Lung (tissue), 12 donors: Measurements from ENCODE around the gene ATP11A. TPM values are rescaled to one million over a fixed set of nuclear protein-coding genes. Genes with fewer than 3 reads are reported as not detected.
"Not testable (repeated sequence)": the region's sequence is repeated elsewhere in the genome, so short reads cannot be mapped to it uniquely, and the experiment has no call there.

ENCODE experiments used
- ATAC-seq: fragments of 200-7000 bp; cut with Tn5 transposase; one replicate; pipeline ENCODE4 v1.9.1; 2020; ENCODE audit warnings: moderate number of reproducible peaks; ENCODE audit not compliant: insufficient read depth, low FRiP score
- DNase-seq, 3 donors: peaks; one replicate each; pipeline ENCODE4 v3.0.0-alpha.2; 2013 to 2017
- H3K27ac ChIP-seq, 2 donors: one replicate each; pipeline ENCODE4 v1.5.1; 2013; ENCODE audit warnings: mild to moderate bottlenecking in 2 of 2, moderate library complexity in 2 of 2, control low read depth in 1 of 2, inconsistent platforms in 1 of 2, low read depth in 1 of 2, low read length in 1 of 2
- H3K27me3 ChIP-seq, 3 donors: one replicate each; pipeline ENCODE4 v1.5.1; 2013; ENCODE audit warnings: low read length in 2 of 3; ENCODE audit not compliant: control insufficient read depth in 3 of 3, insufficient read depth in 3 of 3
- H3K36me3 ChIP-seq, 4 donors: one replicate each; pipeline ENCODE4 v1.5.1; 2013; ENCODE audit warnings: low read length in 4 of 4, mild to moderate bottlenecking in 1 of 4, moderate library complexity in 1 of 4; ENCODE audit not compliant: control insufficient read depth in 4 of 4, insufficient read depth in 4 of 4
- H3K4me1 ChIP-seq, 5 donors: one replicate each; pipeline ENCODE4 v1.5.1; 2013; ENCODE audit warnings: low read length in 5 of 5, mild to moderate bottlenecking in 2 of 5, moderate library complexity in 1 of 5; ENCODE audit not compliant: control insufficient read depth in 5 of 5, insufficient read depth in 5 of 5
- H3K4me3 ChIP-seq: one replicate; pipeline ENCODE4 v1.5.1; 2013; ENCODE audit warnings: mild to moderate bottlenecking, control low read depth, moderate library complexity
- H3K9ac ChIP-seq, 2 donors: one replicate each; pipeline ENCODE4 v1.5.1; 2013; ENCODE audit warnings: low read length in 2 of 2, control low read depth in 1 of 2; ENCODE audit not compliant: insufficient read depth in 1 of 2
- H3K9me3 ChIP-seq, 4 donors: one replicate each; pipeline ENCODE4 v1.5.1; 2013; ENCODE audit warnings: low read length in 3 of 4, mild to moderate bottlenecking in 1 of 4, moderate library complexity in 1 of 4; ENCODE audit not compliant: control insufficient read depth in 4 of 4, insufficient read depth in 3 of 4
- WGBS, 2 donors: extraction: QIAGEN DNeasy Blood & Tissue Kit; methylation state at CpG; one replicate each; pipeline ENCODE4 v1.1.7; 2013; 5-methylcytosine and 5-hydroxymethylcytosine counted together
- polyA plus RNA-seq, 2 donors: library from polyadenylated mRNA; stranded (reverse); fragments of 200-250 nt; gene quantifications; one replicate each; pipeline ENCODE4 v1.2.1, GENCODE V29; 2013
- total RNA-seq, 2 donors: library from RNA; depleted of rRNA in 1 of 2; stranded (reverse); fragments of >200 nt in 1 of 2; gene quantifications; one replicate each; pipeline ENCODE4 v1.2.1, GENCODE V29; 2014 to 2021
- TF ChIP-seq, protein P1 (sequence below): IDR thresholded peaks from 2 replicates; pipeline ENCODE4 v1.5.1; 2012; ENCODE audit warnings: mild to moderate bottlenecking; ENCODE audit errors: control extremely low read depth, extremely low read depth
- donor health status: control.
- donor health status: control.
- donor health status: Bipolar disorder and iron deficiency.
- donor health status: healthy.
- donor health status: DM: yes; HTN: yes; CAD: no.

The ATP11A gene
- total and polyA plus RNA-seq, 4 donors: 46.3 to 317 (median 162) TPM

- ATAC-seq (no peak), DNase-seq (no peak)
- Histone ChIP-seq H3K9me3 (peaks cover 0 to 2% (median under 1%) of the 10 kb centered on the region in 4 donors), H3K36me3 (peaks cover 7 to 50% (median 11%) of the 10 kb centered on the region in 4 donors), H3K27me3 (no peaks in the 10 kb centered on the region), H3K27ac (no peak overlapping the region), H3K9ac (no peak overlapping the region), H3K4me3 (no peak overlapping the region), H3K4me1 (peaks cover 0 to 7% (median 3%) of the 10 kb centered on the region in 5 donors)
- TF ChIP-seq, protein P1, sequence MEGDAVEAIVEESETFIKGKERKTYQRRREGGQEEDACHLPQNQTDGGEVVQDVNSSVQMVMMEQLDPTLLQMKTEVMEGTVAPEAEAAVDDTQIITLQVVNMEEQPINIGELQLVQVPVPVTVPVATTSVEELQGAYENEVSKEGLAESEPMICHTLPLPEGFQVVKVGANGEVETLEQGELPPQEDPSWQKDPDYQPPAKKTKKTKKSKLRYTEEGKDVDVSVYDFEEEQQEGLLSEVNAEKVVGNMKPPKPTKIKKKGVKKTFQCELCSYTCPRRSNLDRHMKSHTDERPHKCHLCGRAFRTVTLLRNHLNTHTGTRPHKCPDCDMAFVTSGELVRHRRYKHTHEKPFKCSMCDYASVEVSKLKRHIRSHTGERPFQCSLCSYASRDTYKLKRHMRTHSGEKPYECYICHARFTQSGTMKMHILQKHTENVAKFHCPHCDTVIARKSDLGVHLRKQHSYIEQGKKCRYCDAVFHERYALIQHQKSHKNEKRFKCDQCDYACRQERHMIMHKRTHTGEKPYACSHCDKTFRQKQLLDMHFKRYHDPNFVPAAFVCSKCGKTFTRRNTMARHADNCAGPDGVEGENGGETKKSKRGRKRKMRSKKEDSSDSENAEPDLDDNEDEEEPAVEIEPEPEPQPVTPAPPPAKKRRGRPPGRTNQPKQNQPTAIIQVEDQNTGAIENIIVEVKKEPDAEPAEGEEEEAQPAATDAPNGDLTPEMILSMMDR: no peak
- WGBS, 2 donors: 92 to 95% methylated on average over 24 of the region's 24 CpGs
These were observed 193.6 kb downstream of the ATP11A start for GRCh38 chr13:112883241-112883945.

DNA sequence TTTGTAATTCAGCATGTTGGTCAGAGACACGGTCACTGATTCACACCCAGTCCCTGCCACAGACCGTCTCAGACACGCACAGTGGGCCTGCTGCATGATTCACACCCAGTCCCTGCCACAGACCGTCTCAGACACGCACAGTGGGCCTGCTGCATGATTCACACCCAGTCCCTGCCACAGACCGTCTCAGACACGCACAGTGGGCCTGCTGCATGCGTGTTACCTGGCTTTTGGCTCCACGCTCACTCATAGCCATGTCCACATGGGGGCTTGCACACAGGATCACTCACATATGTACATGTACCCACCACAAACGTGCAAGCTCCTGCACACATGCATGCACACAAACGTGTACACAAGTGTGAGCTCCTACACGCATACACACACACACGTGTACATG, 194.9 kb downstream of the ATP11A start:
- H3K27ac ChIP-seq, H3K9ac ChIP-seq, H3K4me3 ChIP-seq, H3K27me3 ChIP-seq, H3K9me3 ChIP-seq, H3K4me1 ChIP-seq, ATAC-seq, DNase-seq: not testable (repeated sequence)
- H3K36me3 ChIP-seq: peaks cover 7 to 43% (median 11%) of the 10 kb centered on the region in 4 donors
- 95 to 98% methylated on average over 13 of the region's 13 CpGs for WGBS, 2 donors

DNA sequence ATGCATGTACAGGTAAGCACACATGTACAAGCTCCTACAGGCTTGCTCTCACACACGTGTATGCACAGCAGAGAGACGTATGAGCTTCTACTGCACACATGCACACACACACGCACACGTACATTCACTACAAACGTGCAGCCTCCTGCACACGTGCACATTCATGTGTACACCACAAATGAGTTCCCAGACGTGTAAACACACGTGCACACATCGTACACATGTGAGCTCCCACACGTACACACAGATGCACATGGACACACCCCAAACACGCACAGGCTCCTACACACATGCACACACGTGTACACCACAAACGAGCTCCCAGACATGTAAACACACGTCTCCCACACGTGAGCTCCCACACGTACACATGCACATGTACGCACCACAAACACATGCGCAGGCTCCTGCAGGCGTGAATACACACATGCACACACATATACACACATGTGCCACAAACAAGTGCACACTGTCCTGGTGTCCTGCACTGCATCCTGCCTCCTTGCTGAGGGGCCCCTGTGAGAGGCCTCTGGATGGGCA, 195.5 kb downstream of the ATP11A start:
- Histone ChIP-seq H3K9ac (no peak overlapping the region), H3K9me3 (peaks cover 0 to 2% (median under 1%) of the 10 kb centered on the region in 4 donors), H3K4me3 (no peak overlapping the region), H3K4me1 (peaks cover 0 to 7% (median 3%) of the 10 kb centered on the region in 5 donors), H3K27me3 (no peaks in the 10 kb centered on the region), H3K27ac (no peak overlapping the region), H3K36me3 (peaks cover 7 to 37% (median 8%) of the 10 kb centered on the region in 4 donors)
- TF ChIP-seq, protein P1: no peak
- ATAC-seq (no peak), DNase-seq (no peak)
- 85 to 89% methylated on average over 19 of the region's 19 CpGs for WGBS, 2 donors

DNA sequence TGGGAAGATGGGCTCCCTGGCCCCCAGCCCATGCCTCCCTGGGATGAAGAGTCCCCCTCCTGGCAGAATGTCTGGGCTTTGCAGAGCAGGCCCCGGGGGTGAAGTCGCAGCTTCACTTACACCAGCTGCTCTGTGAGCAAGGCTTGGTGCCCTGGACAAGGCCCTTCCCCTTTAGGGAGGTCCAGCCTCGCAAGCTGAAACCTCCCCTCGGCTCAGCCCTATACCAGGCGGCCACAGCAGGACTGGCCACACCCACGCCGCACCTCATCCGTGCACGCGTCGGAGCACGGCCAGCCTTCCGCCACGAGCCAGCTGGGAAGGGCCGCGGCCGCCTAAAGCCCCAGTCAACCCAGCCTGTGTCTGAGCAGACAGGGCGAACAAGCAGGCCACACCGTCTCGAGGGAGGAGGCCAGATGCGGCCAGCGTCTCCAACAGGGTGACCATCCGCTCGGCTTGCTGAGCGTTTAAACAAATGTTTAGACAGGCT, 196.0 kb downstream of the ATP11A start:
- Histone ChIP-seq H3K4me1 (peaks cover 0 to 7% (median 3%) of the 10 kb centered on the region in 5 donors), H3K9me3 (peaks cover 0 to 2% (median under 1%) of the 10 kb centered on the region in 4 donors), H3K4me3 (no peak overlapping the region), H3K27me3 (no peaks in the 10 kb centered on the region), H3K36me3 (peaks cover 4 to 32% (median 6%) of the 10 kb centered on the region in 4 donors), H3K9ac (peak overlapping the region in 1 of 2 donors; percentile 36), H3K27ac (no peak overlapping the region)
- DNase-seq: peak; percentile 92 to 95 (median 93)
- 12 to 30% methylated on average over 25 of the region's 25 CpGs for WGBS, 2 donors
- TF ChIP-seq, protein P1: no peak
- ATAC-seq: peak; percentile 75
